ENCODE measurements around the gene HOXB4. TPM values are rescaled to one million over a fixed set of nuclear protein-coding genes. Genes with fewer than 3 reads are reported as not detected.

HOXB4 gene
- polyA plus RNA-seq, 1 of the 3 experiments (the other 2 are of a cell fraction) = 0.03 TPM

- no peaks in the 10 kb centered on the region for H3K36me3 ChIP-seq (replicated peaks in 1 of 2; ENCODE audit: control insufficient read depth in 1 of 2, insufficient read depth in 2 of 2, low read length in 1 of 2)
- no peaks in the 10 kb centered on the region for H4K20me1 ChIP-seq (ENCODE audit: insufficient read depth)
- H3K4me3 ChIP-seq (ENCODE audit: low read depth in 2 of 2, low read length in 1 of 2) = no peak overlapping the region
- CTCF ChIA-PET = interaction anchor here (1.1 to 1.9 kb wide), 3 partner anchors 47 to 139 kb away, joined by 4 to 5 read pairs (median 4); no protein-coding TSS in a partner anchor
- H3K9ac ChIP-seq = no peak overlapping the region
- TF ChIP-seq RFX5 (IDR thresholded peaks at IDR 0.05; ENCODE audit: low read length) (no peak), RAD21 (IDR thresholded peaks at IDR 0.05; ENCODE audit: low read length) (no peak), FOXM1 (IDR thresholded peaks at IDR 0.05; ENCODE audit: low read depth) (no peak), NRF1 (IDR thresholded peaks at IDR 0.05; ENCODE audit: low read depth, low read length) (no peak), RXRA (IDR thresholded peaks at IDR 0.05; ENCODE audit: borderline replicate concordance, low read depth) (no peak), USF2 (IDR thresholded peaks at IDR 0.05; ENCODE audit: borderline replicate concordance, low read depth, low read length) (no peak), JUND (IDR thresholded peaks at IDR 0.05) (no peak), CTCF (IDR thresholded peaks at IDR 0.05) (no peak), ELF1 (IDR thresholded peaks at IDR 0.05) (no peak), YY1 (IDR thresholded peaks at IDR 0.05; ENCODE audit: low read depth) (no peak), EP300 (IDR thresholded peaks at IDR 0.05; ENCODE audit: borderline replicate concordance in 1 of 2, low read depth in 1 of 2, low read length in 1 of 2) (no peak), RCOR1 (IDR thresholded peaks at IDR 0.05; ENCODE audit: low read length) (no peak), REST (IDR thresholded peaks at IDR 0.05; ENCODE audit: low read depth, low read length) (no peak), TAF1 (IDR thresholded peaks at IDR 0.05; ENCODE audit: borderline replicate concordance, low read depth, low read length) (no peak), EZH2phosphoT487 (IDR thresholded peaks at IDR 0.05; ENCODE audit: borderline replicate concordance, low read depth) (no peak), NFIC (IDR thresholded peaks at IDR 0.05; ENCODE audit: borderline replicate concordance) (no peak), CHD2 (IDR thresholded peaks at IDR 0.05; ENCODE audit: low read length, partially characterized antibody) (no peak), FOXJ3 (CRISPR knock-in tag; IDR thresholded peaks at IDR 0.05) (no peak)
- 31% methylated on average over 4 of the region's 4 CpGs for WGBS (ENCODE audit: low lambda C conversion rate)
- H2AFZ ChIP-seq (ENCODE audit: low read depth) = no peak overlapping the region
- no peaks in the 10 kb centered on the region for H3K79me2 ChIP-seq (ENCODE audit: insufficient read depth)
- no peaks in the 10 kb centered on the region for H3K4me1 ChIP-seq (ENCODE audit: control insufficient read depth in 1 of 2, insufficient read depth in 2 of 2, low read depth in 1 of 2, low read length in 1 of 2)
- no peaks in the 10 kb centered on the region for H3K9me2 ChIP-seq
- DNase-seq = no peak
- peaks cover 16% of the 10 kb centered on the region for H3F3A ChIP-seq (replicated peaks; ENCODE audit: insufficient read depth)
- H3K4me2 ChIP-seq = no peak overlapping the region
- H3K9me3 ChIP-seq = no peaks in the 10 kb centered on the region
- peaks cover 96% of the 10 kb centered on the region for H3K27me3 ChIP-seq (ENCODE audit: insufficient read depth)
- POLR2A ChIA-PET = no interaction called here
- H3K27ac ChIP-seq (ENCODE audit: low read depth in 2 of 2, low read length in 1 of 2) = no peak overlapping the region
Measured at GRCh38 chr17:48539177-48539576, 39.0 kb downstream of the HOXB4 start.

Measured in SK-N-SH (cell line).